SU-DHL-6 (cell line): Measurements from ENCODE around the gene SDCCAG8.

Experiments
- H2AFZ ChIP-seq: fragments of 200-600 bp; sonication (generic); 2 replicates; pipeline ENCODE4 v1.6.1; 2014; ENCODE audit warnings: low read depth, mild to moderate bottlenecking, moderate library complexity, mixed read lengths, antibody characterized with exemption, low read length; ENCODE audit not compliant: severe bottlenecking
- H3F3A ChIP-seq: fragments of 200-600 bp; shearing (Covaris generic); 2 replicates; pipeline ENCODE4 v1.6.0; 2016; ENCODE audit warnings: antibody characterized with exemption, mild to moderate bottlenecking; ENCODE audit not compliant: insufficient read depth
- H3K27ac ChIP-seq: fragments of 200-600 bp; sonication (generic); 2 replicates; pipeline ENCODE4 v1.5.1; 2016; ENCODE audit warnings: low read depth, mild to moderate bottlenecking, low read length, moderate library complexity, mixed read lengths
- H3K27me3 ChIP-seq: fragments of 200-600 bp; sonication (generic), shearing (Covaris generic); 2 replicates; pipeline ENCODE4 v1.6.0; 2014; ENCODE audit warnings: mild to moderate bottlenecking, low read length
- H3K36me3 ChIP-seq: fragments of 200-600 bp; sonication (generic); 2 replicates; pipeline ENCODE4 v1.6.1; 2014; ENCODE audit warnings: mild to moderate bottlenecking, low read length, mixed read lengths
- H3K4me2 ChIP-seq: fragments of 300-600, 200-600 bp; shearing (Covaris generic), sonication (generic); 2 replicates; pipeline ENCODE4 v1.6.0; 2014; ENCODE audit warnings: low read length, low read depth, mild to moderate bottlenecking; ENCODE audit not compliant: poor library complexity, severe bottlenecking
- H3K4me3 ChIP-seq: fragments of 200-600 bp; sonication (generic); 2 replicates; pipeline ENCODE4 v1.5.1; 2014; ENCODE audit warnings: antibody characterized with exemption, low read length, mild to moderate bottlenecking, mixed read lengths; ENCODE audit not compliant: insufficient read depth, poor library complexity, severe bottlenecking
- H3K79me2 ChIP-seq: fragments of 200-600 bp; sonication (generic); 2 replicates; pipeline ENCODE4 v1.6.1; 2014; ENCODE audit warnings: mild to moderate bottlenecking, low read length, moderate library complexity; ENCODE audit not compliant: insufficient read depth
- H3K9ac ChIP-seq: fragments of 200-600 bp; sonication (generic); 2 replicates; pipeline ENCODE4 v1.7.0; 2014; ENCODE audit warnings: mild to moderate bottlenecking, low read length
- H3K9me2 ChIP-seq: fragments of 200-600 bp; sonication (generic); replicated peaks from 2 replicates; pipeline ENCODE4 v1.6.1; 2014; ENCODE audit warnings: low read length; ENCODE audit not compliant: insufficient read depth
- H3K9me3 ChIP-seq: fragments of 200-600 bp; sonication (generic); 2 replicates; pipeline ENCODE4 v1.6.1; 2014; ENCODE audit warnings: low read length, mixed read lengths; ENCODE audit not compliant: insufficient read depth
- H4K20me1 ChIP-seq: fragments of 200-600 bp; sonication (generic); 2 replicates; pipeline ENCODE4 v1.6.1; 2014; ENCODE audit warnings: low read depth, mild to moderate bottlenecking, antibody characterized with exemption, low read length, moderate library complexity, mixed read lengths
- CTCF ChIP-seq: fragments of 200-600 bp; sonication (generic); IDR thresholded peaks from one replicate; pipeline ENCODE4 v1.5.1; 2017; ENCODE audit warnings: antibody characterized with exemption, mild to moderate bottlenecking, low read length, moderate library complexity; ENCODE audit not compliant: insufficient read depth, poor library complexity, severe bottlenecking
- EZH2phosphoT487 ChIP-seq: fragments of 200-600 bp; sonication (generic), shearing (Covaris generic); conservative IDR thresholded peaks from 2 replicates; pipeline ENCODE4 v1.6.1; 2018; ENCODE audit warnings: mild to moderate bottlenecking, antibody characterized with exemption, low read length, moderate library complexity, mixed read lengths

SDCCAG8 gene

GRCh38 chr1:243312952-243313634 is 57.3 kb downstream of the SDCCAG8 start:
- Histone ChIP-seq H3K4me3 (no peak overlapping the region), H2AFZ (no peak overlapping the region), H3K27ac (no peak overlapping the region), H3K9me2 (no peaks in the 10 kb centered on the region), H3K36me3 (no peaks in the 10 kb centered on the region), H3F3A (no peaks in the 10 kb centered on the region), H3K4me2 (no peak overlapping the region), H3K27me3 (no peaks in the 10 kb centered on the region), H3K79me2 (no peaks in the 10 kb centered on the region), H3K9ac (no peak overlapping the region), H3K9me3 (no peaks in the 10 kb centered on the region), H4K20me1 (no peaks in the 10 kb centered on the region)
- TF ChIP-seq EZH2phosphoT487 (no peak), CTCF (no peak)

GRCh38 chr1:243313635-243314536 is 58.0 kb downstream of the SDCCAG8 start:
- Histone ChIP-seq H2AFZ (no peak overlapping the region), H3K27me3 (no peaks in the 10 kb centered on the region), H3K36me3 (no peaks in the 10 kb centered on the region), H3K27ac (no peak overlapping the region), H3K79me2 (no peaks in the 10 kb centered on the region), H3K9me2 (no peaks in the 10 kb centered on the region), H3K9me3 (no peaks in the 10 kb centered on the region), H3F3A (no peaks in the 10 kb centered on the region), H3K4me3 (no peak overlapping the region), H4K20me1 (no peaks in the 10 kb centered on the region), H3K9ac (no peak overlapping the region), H3K4me2 (no peak overlapping the region)
- no peak for TF ChIP-seq EZH2phosphoT487
- no peak for TF ChIP-seq CTCF

GRCh38 chr1:243315455-243315854 is 59.6 kb downstream of the SDCCAG8 start:
- Histone ChIP-seq H2AFZ (no peak overlapping the region), H3K79me2 (no peaks in the 10 kb centered on the region), H3F3A (no peaks in the 10 kb centered on the region), H3K4me3 (no peak overlapping the region), H3K9me3 (no peaks in the 10 kb centered on the region), H3K4me2 (no peak overlapping the region), H3K27me3 (no peaks in the 10 kb centered on the region), H4K20me1 (no peaks in the 10 kb centered on the region), H3K27ac (no peak overlapping the region), H3K9me2 (no peaks in the 10 kb centered on the region), H3K36me3 (no peaks in the 10 kb centered on the region), H3K9ac (no peak overlapping the region)
- no peak for TF ChIP-seq CTCF
- TF ChIP-seq EZH2phosphoT487 = no peak
